Uterus (tissue), 2 donors: ENCODE data around the gene UBE2Z.

Experiments
- CTCF ChIP-seq, 4 experiments: fragments of 200-600 bp in 2 of 4; fragments of 450-650 bp in 2 of 4; sonication (generic) in 2 of 4; IDR thresholded peaks; one replicate each; pipeline ENCODE4 v1.5.1; 2016 to 2019; ENCODE audit warnings: antibody characterized with exemption in 4 of 4, mild to moderate bottlenecking in 2 of 4, moderate library complexity in 1 of 4
- POLR2A ChIP-seq, 2 donors: fragments of 450-650 bp; IDR thresholded peaks; one replicate each; pipeline ENCODE4 v1.6.1; 2016; ENCODE audit warnings: antibody characterized with exemption in 2 of 2, mild to moderate bottlenecking in 1 of 2, moderate library complexity in 1 of 2

- TF ChIP-seq CTCF (IDR thresholded peaks at IDR 0.05) (no peak), POLR2A (IDR thresholded peaks at IDR 0.05) (no peak)
Measured at GRCh38 chr17:48912476-48912875, 4.3 kb downstream of the UBE2Z start.
